HL-60 (cell line): ENCODE results near the gene SHANK3.

Source experiments
- DNase-seq, 2 experiments: peaks; one replicate each; pipeline ENCODE4 v3.0.0-alpha.2; 2010 to 2020; ENCODE audit warnings: low read depth in 1 of 2, low spot score in 1 of 2
- H3K27ac ChIP-seq: fragments of 250-450 bp; sonication (Bioruptor Pico); replicated peaks from 2 replicates; pipeline ENCODE4 v1.5.1; 2020; ENCODE audit warnings: mild to moderate bottlenecking, moderate library complexity
- H3K27me3 ChIP-seq: fragments of 250-450 bp; sonication (Bioruptor Pico); 2 replicates; pipeline ENCODE4 v1.5.1; 2021; ENCODE audit warnings: mild to moderate bottlenecking, moderate library complexity; ENCODE audit not compliant: insufficient read depth, poor library complexity, severe bottlenecking
- H3K4me3 ChIP-seq: replicated peaks from 2 replicates; pipeline ENCODE4 v1.5.1; 2011; ENCODE audit warnings: mild to moderate bottlenecking, control low read depth, low read length; ENCODE audit not compliant: insufficient read depth
- GABPA ChIP-seq: IDR thresholded peaks from 2 replicates; pipeline ENCODE4 v1.6.1; 2012; ENCODE audit warnings: low read depth
- POLR2AphosphoS5 ChIP-seq: IDR thresholded peaks from 2 replicates; pipeline ENCODE4 v1.6.1; 2012; ENCODE audit warnings: low read depth
- SPI1 ChIP-seq: IDR thresholded peaks from 2 replicates; pipeline ENCODE4 v1.6.1; 2012; ENCODE audit warnings: low read depth, mild to moderate bottlenecking, borderline replicate concordance
- long read RNA-seq: library from polyadenylated mRNA; unstranded; transcript quantifications from one replicate; pipeline ENCODE4 v2.0.0, GENCODE V29; 2020
- TF ChIP-seq, protein P1 (sequence below): IDR thresholded peaks from 2 replicates; pipeline ENCODE4 v1.6.1; 2012; ENCODE audit warnings: low read depth; ENCODE audit not compliant: insufficient replicate concordance
- TF ChIP-seq, protein P2 (sequence below): IDR thresholded peaks from one replicate; pipeline ENCODE4 v1.5.1; 2011; ENCODE audit warnings: low read length, control low read depth, inconsistent platforms; ENCODE audit not compliant: insufficient read depth

SHANK3 gene
- long read RNA-seq, partial matches to known transcripts, result 0 of 2 reads
- long read RNA-seq, other reads (novel, unspliced or antisense), result 2 of 2 reads

DNA sequence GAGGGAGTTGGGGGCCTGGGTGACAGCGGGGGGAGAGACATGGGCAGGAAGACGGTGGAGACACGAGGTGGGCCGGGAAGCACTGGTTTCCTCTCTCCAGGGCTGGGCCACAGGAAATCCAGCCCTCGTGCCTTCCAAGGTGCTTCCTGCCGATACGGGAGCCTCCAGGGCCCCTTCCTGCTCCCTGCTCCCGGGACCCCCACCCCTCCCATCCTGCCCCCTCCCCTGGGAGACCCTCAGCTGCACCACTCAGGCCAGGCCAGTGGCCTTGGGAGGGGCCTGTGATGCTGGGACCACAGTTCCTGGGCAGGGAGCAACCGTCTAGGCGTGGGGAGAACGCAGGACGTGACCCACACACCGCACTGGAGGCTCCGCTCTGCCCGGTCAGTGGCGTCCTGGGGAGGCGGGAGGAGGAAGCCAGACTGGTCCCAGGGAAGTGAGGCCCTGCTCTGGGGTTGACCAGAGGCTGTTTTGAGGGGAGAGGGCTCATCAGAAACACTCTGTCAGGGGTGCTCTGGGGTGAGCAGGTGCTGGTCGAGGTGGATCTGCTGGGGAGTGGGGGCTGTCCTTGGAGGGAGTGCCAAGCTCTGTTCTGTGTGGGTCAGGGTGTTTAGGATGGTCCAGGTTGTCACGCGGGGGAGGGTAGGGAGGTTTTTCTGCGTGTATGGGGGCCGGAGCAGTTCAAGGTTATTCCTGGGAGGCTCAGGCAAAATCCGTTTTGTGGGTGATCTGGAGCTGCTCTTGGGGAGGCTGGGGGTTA lies at the start of gene SHANK3:
SHANK3 (plus strand) TSS at position 353 of the 760 bp plus-strand sequence.
- H3K27me3 ChIP-seq, result peaks cover 36% of the 10 kb centered on the region
- no peak for DNase-seq
- H3K27ac ChIP-seq, result no peak within 1 kb of the TSS

DNA sequence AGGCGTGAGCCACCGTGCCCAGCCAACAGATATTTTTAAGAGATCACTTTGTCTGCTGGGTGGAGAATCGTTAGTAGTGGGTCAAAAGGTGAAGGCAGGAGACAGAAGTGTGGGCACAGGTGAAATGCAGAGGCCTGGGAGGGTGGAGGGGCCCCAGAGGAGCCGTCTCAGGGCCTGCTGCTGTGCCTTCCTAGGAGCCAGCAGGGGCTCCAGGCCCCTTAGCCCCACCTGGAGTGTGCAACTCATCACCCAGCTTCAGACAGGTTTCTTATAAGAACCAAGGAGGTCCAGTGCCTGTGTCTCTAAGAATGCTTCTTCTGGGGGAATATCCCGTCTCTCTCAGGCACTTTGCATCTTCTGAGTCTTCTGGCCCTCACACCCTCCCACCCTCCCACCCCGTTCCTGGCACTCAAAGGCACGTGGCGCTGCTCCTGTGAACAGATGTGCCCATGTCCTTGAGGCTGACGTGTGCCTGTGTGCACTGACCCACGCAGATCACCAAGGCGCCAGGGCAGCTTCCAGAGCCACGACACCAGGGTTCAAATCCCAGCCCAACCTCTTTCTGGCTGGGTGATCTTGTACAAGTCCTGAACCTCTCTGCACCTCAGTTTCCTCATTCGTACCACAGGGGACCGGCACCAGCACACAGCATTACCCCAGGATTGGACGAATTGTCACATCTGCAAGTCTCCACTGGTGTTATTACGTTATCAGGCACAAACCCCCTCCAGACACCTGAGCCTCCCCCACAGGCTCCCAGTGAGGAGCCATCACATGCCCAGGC lies 48.1 kb upstream of the SHANK3 start:
- DNase-seq, result no peak
- H3K27me3 ChIP-seq, result no peaks in the 10 kb centered on the region
- TF ChIP-seq, protein P1, sequence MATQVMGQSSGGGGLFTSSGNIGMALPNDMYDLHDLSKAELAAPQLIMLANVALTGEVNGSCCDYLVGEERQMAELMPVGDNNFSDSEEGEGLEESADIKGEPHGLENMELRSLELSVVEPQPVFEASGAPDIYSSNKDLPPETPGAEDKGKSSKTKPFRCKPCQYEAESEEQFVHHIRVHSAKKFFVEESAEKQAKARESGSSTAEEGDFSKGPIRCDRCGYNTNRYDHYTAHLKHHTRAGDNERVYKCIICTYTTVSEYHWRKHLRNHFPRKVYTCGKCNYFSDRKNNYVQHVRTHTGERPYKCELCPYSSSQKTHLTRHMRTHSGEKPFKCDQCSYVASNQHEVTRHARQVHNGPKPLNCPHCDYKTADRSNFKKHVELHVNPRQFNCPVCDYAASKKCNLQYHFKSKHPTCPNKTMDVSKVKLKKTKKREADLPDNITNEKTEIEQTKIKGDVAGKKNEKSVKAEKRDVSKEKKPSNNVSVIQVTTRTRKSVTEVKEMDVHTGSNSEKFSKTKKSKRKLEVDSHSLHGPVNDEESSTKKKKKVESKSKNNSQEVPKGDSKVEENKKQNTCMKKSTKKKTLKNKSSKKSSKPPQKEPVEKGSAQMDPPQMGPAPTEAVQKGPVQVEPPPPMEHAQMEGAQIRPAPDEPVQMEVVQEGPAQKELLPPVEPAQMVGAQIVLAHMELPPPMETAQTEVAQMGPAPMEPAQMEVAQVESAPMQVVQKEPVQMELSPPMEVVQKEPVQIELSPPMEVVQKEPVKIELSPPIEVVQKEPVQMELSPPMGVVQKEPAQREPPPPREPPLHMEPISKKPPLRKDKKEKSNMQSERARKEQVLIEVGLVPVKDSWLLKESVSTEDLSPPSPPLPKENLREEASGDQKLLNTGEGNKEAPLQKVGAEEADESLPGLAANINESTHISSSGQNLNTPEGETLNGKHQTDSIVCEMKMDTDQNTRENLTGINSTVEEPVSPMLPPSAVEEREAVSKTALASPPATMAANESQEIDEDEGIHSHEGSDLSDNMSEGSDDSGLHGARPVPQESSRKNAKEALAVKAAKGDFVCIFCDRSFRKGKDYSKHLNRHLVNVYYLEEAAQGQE, result no peak
- TF ChIP-seq, protein P2, sequence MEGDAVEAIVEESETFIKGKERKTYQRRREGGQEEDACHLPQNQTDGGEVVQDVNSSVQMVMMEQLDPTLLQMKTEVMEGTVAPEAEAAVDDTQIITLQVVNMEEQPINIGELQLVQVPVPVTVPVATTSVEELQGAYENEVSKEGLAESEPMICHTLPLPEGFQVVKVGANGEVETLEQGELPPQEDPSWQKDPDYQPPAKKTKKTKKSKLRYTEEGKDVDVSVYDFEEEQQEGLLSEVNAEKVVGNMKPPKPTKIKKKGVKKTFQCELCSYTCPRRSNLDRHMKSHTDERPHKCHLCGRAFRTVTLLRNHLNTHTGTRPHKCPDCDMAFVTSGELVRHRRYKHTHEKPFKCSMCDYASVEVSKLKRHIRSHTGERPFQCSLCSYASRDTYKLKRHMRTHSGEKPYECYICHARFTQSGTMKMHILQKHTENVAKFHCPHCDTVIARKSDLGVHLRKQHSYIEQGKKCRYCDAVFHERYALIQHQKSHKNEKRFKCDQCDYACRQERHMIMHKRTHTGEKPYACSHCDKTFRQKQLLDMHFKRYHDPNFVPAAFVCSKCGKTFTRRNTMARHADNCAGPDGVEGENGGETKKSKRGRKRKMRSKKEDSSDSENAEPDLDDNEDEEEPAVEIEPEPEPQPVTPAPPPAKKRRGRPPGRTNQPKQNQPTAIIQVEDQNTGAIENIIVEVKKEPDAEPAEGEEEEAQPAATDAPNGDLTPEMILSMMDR, result no peak
- no peak for TF ChIP-seq POLR2AphosphoS5
- no peak for TF ChIP-seq GABPA
- no peak for TF ChIP-seq SPI1
- no peak overlapping the region for H3K27ac ChIP-seq
- H3K4me3 ChIP-seq, result no peak overlapping the region

More for the DNA sequence above, at the start of gene SHANK3:
- H3K4me3 ChIP-seq, result no peak within 1 kb of the TSS
- TF ChIP-seq SPI1 (no peak), POLR2AphosphoS5 (no peak), GABPA (no peak)
- TF ChIP-seq, protein P1, result no peak
- TF ChIP-seq, protein P2, result no peak

DNA sequence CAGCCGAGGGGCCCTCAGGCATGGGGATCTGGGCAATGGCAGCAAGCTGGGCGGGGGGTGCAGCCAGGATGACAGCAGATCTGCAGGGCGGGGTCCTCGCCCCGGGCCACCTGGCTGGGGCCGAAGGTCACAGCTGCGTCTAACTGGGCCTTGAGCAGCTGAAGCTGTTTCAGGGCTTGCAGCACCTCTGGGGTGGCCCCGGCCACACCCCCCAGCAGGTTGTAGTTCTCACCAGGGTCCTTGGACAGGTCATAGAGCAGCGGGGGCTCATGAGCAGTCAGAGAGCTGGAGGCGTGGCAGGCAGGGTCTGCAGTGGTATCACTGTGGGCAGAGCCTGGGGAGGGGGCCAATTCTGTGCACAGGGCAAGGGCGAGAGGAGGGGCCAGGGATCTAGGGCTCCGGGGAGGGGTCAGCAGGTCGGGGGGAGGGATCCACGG lies 47.5 kb upstream of the SHANK3 start:
- TF ChIP-seq, protein P1, result no peak
- TF ChIP-seq SPI1, result no peak
- TF ChIP-seq, protein P2, result no peak
- no peak for TF ChIP-seq POLR2AphosphoS5
- no peak for TF ChIP-seq GABPA

More for the DNA sequence above, 47.5 kb upstream of the SHANK3 start:
- DNase-seq, result no peak
- Histone ChIP-seq H3K27me3 (no peaks in the 10 kb centered on the region), H3K27ac (no peak overlapping the region), H3K4me3 (no peak overlapping the region)
